ENCODE results near the gene DCTN3. TPM values are rescaled to one million over a fixed set of nuclear protein-coding genes. Genes with fewer than 3 reads are reported as not detected.

The DCTN3 gene
- polyA plus RNA-seq, 1 experiment: 149 TPM

DNA sequence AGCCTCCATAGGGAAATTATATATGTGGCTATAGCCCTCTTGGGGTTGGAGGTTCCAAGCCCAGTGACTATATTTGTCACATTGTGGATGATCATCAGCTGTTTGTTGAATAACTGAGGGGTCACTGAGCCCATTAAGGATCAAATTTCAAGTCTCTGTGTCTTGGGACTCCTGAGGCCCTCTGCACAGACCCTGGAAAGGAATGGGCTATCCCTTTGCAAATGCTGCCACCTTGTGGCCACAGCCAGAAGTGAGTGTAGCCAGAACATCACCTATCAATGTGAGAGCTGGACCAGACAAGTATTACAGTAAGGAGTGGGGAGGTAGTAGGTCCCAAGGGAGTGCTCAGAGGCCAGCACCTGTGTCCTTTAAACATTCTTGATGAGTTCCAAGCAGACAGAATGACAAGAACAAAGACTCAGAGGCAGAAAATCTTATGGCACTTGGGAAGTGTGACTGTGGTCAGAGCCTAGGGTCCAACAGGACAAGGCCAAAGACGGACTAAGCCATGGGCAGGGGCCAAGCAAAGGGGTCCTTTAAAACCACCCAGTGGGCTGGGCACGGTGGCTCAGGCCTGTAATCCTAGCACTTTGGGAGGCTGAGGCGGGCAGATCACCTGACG, 16.6 kb downstream of the DCTN3 start:
- ChIA-PET CTCF (interaction anchor here (0.6 to 4.2 kb wide), 38 partner anchors 8 to 270 kb away, joined by 3 to 40 read pairs (median 4); partner anchors contain the start of genes CNTFR, DCTN3 and RPP25L), POLR2A (no interaction called here)
- Histone ChIP-seq H3K4me3 (ENCODE audit: low read depth, low read length) (no peak overlapping the region), H3K36me3 (ENCODE audit: control insufficient read depth, insufficient read depth, low read length) (no peaks in the 10 kb centered on the region), H3K27me3 (ENCODE audit: control insufficient read depth, insufficient read depth, low read length) (peaks cover 4% of the 10 kb centered on the region)
- no peak for DNase-seq (ENCODE audit: low read depth)
- TF ChIP-seq, protein P1, sequence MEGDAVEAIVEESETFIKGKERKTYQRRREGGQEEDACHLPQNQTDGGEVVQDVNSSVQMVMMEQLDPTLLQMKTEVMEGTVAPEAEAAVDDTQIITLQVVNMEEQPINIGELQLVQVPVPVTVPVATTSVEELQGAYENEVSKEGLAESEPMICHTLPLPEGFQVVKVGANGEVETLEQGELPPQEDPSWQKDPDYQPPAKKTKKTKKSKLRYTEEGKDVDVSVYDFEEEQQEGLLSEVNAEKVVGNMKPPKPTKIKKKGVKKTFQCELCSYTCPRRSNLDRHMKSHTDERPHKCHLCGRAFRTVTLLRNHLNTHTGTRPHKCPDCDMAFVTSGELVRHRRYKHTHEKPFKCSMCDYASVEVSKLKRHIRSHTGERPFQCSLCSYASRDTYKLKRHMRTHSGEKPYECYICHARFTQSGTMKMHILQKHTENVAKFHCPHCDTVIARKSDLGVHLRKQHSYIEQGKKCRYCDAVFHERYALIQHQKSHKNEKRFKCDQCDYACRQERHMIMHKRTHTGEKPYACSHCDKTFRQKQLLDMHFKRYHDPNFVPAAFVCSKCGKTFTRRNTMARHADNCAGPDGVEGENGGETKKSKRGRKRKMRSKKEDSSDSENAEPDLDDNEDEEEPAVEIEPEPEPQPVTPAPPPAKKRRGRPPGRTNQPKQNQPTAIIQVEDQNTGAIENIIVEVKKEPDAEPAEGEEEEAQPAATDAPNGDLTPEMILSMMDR (IDR thresholded peaks at IDR 0.05; ENCODE audit: insufficient read depth, low read depth, low read length): peak; percentile 88

DNA sequence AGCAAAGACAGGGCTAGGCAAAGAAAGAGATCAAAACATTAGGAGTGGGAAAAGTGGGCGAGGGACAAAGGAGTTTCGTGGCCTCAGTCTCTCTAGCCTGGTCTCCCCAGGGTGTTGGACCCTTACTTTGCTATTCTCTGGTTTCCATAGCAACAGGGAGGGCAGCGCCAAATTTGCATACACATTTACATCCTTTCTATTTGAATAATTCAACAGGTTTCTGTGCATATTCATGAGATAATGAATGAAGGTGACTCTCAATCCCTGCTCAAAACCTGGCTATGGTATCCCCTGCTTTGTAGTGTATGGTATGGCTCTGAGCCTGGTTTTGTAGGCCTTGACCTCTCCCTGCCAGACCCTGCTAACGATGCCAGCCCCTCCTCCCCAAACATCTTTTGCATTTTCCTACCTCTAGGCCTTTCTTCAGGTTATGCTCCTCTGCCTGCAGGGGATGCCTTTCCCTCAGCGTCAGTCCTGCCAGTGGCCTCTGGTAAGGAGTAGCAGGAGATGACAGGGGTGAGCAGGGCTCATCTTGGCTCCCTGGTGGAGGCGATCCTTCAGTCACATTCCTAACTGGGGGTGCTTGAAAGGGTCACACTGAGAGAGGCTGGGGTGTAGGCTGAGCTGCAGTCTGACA, 18.2 kb downstream of the DCTN3 start:
- TF ChIP-seq, protein P1 (IDR thresholded peaks at IDR 0.05; ENCODE audit: insufficient read depth, low read depth, low read length): no peak
- peaks cover 4% of the 10 kb centered on the region for H3K27me3 ChIP-seq (ENCODE audit: control insufficient read depth, insufficient read depth, low read length)
- no peak for DNase-seq (ENCODE audit: low read depth)
- no peak overlapping the region for H3K4me3 ChIP-seq (ENCODE audit: low read depth, low read length)
- ChIA-PET CTCF (interaction anchor here (1.0 to 4.2 kb wide), 12 partner anchors 7 to 55 kb away, joined by 3 to 40 read pairs (median 14); partner anchors contain the start of genes ARID3C, DCTN3, GALT and RPP25L), POLR2A (no interaction called here)
- H3K36me3 ChIP-seq (ENCODE audit: control insufficient read depth, insufficient read depth, low read length): no peaks in the 10 kb centered on the region

DNA sequence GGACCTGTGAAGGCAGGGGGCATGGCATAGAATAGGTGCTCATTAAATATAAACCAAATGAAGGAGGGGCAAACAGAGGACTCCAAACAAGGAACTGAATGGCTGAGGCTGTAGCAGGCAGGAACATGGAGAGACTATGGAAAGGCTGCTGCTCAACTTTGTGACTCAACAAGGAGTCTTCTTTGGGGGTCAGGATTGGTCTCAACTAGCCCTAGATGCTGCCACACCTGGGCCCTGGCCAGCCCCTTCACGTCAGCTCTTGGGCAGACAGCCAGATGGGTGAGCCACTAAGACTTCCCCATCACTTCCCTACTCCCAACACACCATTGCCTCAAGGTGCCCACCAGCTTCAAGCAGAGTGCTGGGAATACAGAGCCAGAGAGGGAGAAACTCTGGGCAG, 19.4 kb downstream of the DCTN3 start:
- Histone ChIP-seq H3K4me3 (ENCODE audit: low read depth, low read length) (no peak overlapping the region), H3K36me3 (ENCODE audit: control insufficient read depth, insufficient read depth, low read length) (no peaks in the 10 kb centered on the region), H3K27me3 (ENCODE audit: control insufficient read depth, insufficient read depth, low read length) (peaks cover 4% of the 10 kb centered on the region)
- POLR2A ChIA-PET: no interaction called here
- CTCF ChIA-PET: interaction anchor here (0.8 to 4.5 kb wide), 5 partner anchors 9 to 99 kb away, joined by 3 to 30 read pairs (median 5); no protein-coding TSS in a partner anchor
- TF ChIP-seq, protein P1 (IDR thresholded peaks at IDR 0.05; ENCODE audit: insufficient read depth, low read depth, low read length): no peak
- DNase-seq (ENCODE audit: low read depth): no peak

DNA sequence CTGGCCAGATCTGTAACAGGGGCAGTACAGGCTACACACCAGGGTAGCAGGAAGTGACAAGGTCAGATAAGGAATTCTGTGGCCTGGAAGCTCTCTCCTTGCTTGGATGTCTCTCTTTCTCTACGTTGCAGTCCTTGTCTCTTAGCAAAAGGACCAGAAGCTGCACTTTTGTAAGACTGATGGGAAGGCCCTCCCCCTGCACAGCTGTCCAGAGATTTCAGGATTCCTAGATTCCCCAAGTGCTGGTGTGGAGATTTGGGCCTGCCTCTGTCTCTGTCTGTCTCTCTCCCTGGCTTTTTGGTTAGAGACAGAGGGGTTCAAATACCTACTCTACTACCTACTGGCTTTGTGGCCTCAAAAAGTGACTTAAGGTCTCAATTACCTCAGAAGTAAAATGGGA, 20.7 kb downstream of the DCTN3 start:
- ChIA-PET CTCF (interaction anchor here (1.0 to 4.5 kb wide), 3 partner anchors 23 to 196 kb away, joined by 4 to 30 read pairs (median 5); no protein-coding TSS in a partner anchor), POLR2A (no interaction called here)
- TF ChIP-seq, protein P1 (IDR thresholded peaks at IDR 0.05; ENCODE audit: insufficient read depth, low read depth, low read length): no peak
- Histone ChIP-seq H3K27me3 (ENCODE audit: control insufficient read depth, insufficient read depth, low read length) (peaks cover 1% of the 10 kb centered on the region), H3K4me3 (ENCODE audit: low read depth, low read length) (no peak overlapping the region), H3K36me3 (ENCODE audit: control insufficient read depth, insufficient read depth, low read length) (no peaks in the 10 kb centered on the region)
- no peak for DNase-seq (ENCODE audit: low read depth)

DNA sequence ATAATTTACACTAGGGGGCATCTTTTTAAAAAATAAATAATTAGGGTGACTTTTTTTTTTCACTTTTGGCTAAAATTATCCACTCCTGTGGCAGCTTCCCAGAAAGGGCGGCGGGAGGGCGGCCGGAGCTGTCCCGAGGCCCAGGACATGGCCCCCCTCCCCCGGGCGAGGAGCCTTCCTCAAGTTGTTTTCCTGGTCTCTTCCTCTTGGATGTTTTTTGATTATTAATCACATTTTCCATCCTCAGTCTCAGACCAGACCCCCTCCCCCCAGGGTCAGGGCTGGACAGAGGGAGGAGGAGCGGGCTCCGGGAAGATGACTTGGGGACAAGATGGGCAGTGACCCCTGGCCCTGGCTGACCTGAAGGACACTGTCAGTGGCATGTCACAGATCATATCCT, 26.1 kb downstream of the DCTN3 start:
- ChIA-PET CTCF (interaction anchor here (0.6 to 6.0 kb wide), 6 partner anchors 9 to 190 kb away, joined by 3 to 119 read pairs (median 11); no protein-coding TSS in a partner anchor), POLR2A (no interaction called here)
- TF ChIP-seq, protein P1 (IDR thresholded peaks at IDR 0.05; ENCODE audit: insufficient read depth, low read depth, low read length): no peak
- H3K4me3 ChIP-seq (ENCODE audit: low read depth, low read length): no peak overlapping the region
- H3K36me3 ChIP-seq (ENCODE audit: control insufficient read depth, insufficient read depth, low read length): no peaks in the 10 kb centered on the region
- no peak for DNase-seq (ENCODE audit: low read depth)
- H3K27me3 ChIP-seq (ENCODE audit: control insufficient read depth, insufficient read depth, low read length): peaks cover 28% of the 10 kb centered on the region
